ENCODE measurements around the gene SLC16A12.
"Not testable (repeated sequence)": the region's sequence is repeated elsewhere in the genome, so short reads cannot be mapped to it uniquely, and the experiment has no call there.

Gene SLC16A12

GRCh38 chr10:89549510-89549909, 14.1 kb upstream of the SLC16A12 start:
- DNase-seq (ENCODE audit: low read depth) = no peak
- TF ChIP-seq, protein P1, sequence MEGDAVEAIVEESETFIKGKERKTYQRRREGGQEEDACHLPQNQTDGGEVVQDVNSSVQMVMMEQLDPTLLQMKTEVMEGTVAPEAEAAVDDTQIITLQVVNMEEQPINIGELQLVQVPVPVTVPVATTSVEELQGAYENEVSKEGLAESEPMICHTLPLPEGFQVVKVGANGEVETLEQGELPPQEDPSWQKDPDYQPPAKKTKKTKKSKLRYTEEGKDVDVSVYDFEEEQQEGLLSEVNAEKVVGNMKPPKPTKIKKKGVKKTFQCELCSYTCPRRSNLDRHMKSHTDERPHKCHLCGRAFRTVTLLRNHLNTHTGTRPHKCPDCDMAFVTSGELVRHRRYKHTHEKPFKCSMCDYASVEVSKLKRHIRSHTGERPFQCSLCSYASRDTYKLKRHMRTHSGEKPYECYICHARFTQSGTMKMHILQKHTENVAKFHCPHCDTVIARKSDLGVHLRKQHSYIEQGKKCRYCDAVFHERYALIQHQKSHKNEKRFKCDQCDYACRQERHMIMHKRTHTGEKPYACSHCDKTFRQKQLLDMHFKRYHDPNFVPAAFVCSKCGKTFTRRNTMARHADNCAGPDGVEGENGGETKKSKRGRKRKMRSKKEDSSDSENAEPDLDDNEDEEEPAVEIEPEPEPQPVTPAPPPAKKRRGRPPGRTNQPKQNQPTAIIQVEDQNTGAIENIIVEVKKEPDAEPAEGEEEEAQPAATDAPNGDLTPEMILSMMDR (conservative IDR thresholded peaks at IDR 0.05; ENCODE audit: low read depth, low read length) = no peak
- H3K4me3 ChIP-seq (ENCODE audit: low read depth, low read length) = no peak overlapping the region

DNA sequence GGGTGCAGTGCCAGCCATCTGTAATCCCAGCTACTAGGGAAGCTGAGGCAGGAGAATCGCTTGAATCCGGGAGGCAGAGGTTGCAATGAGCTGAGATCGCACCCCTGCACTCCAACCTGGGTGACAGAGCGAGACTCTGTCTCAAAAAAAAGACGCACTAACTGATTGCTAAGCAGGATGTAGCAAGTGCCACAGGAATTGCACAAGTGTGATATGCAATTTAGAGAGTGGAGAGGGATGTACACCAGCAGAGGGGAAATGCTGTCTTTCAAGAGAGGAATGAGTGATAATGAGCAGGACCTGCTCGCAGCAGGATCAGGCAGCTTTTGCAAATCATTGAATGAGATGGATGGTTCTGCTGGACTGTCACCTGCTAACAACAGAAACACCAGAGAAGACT, 13.3 kb upstream of the SLC16A12 start:
- H3K4me3 ChIP-seq (ENCODE audit: low read depth, low read length) = no peak overlapping the region
- TF ChIP-seq, protein P1 (conservative IDR thresholded peaks at IDR 0.05; ENCODE audit: low read depth, low read length) = no peak

GRCh38 chr10:89547853-89548513, 12.6 kb upstream of the SLC16A12 start:
- TF ChIP-seq, protein P1 (conservative IDR thresholded peaks at IDR 0.05; ENCODE audit: low read depth, low read length) = no peak
- no peak overlapping the region for H3K4me3 ChIP-seq (ENCODE audit: low read depth, low read length)
- no peak for DNase-seq (ENCODE audit: low read depth)

More for the DNA sequence above, 13.3 kb upstream of the SLC16A12 start:
- no peak for DNase-seq (ENCODE audit: low read depth)

GRCh38 chr10:89546651-89547050, 11.3 kb upstream of the SLC16A12 start:
- H3K4me3 ChIP-seq (ENCODE audit: low read depth, low read length); DNase-seq (ENCODE audit: low read depth): not testable (repeated sequence)

DNA sequence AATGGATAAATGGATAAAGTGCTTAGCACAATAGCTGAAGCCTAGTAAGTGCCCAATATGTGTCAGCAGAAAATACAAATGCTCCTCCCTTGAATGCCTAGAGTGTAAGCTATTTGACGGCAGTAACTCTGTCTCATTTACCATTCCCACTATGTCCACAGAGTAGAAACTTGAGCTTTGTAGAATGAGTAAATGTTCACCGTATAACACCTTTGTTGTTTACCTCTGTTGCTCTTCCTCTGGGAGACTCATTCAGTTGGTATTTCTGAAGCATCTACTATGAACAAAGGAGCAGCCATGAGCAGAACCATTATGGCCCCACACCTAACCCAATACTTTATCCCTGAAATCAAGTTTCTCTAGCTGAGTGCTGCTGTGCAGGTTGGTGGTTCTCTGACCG, 8.4 kb upstream of the SLC16A12 start:
- no peak overlapping the region for H3K4me3 ChIP-seq (ENCODE audit: low read depth, low read length)
- DNase-seq (ENCODE audit: low read depth) = no peak
- TF ChIP-seq, protein P1 (conservative IDR thresholded peaks at IDR 0.05; ENCODE audit: low read depth, low read length) = no peak

GRCh38 chr10:89540420-89540949, 5.1 kb upstream of the SLC16A12 start:
- DNase-seq (ENCODE audit: low read depth) = peak; percentile 42
- H3K4me3 ChIP-seq (ENCODE audit: low read depth, low read length) = no peak overlapping the region
- TF ChIP-seq, protein P1 (conservative IDR thresholded peaks at IDR 0.05; ENCODE audit: low read depth, low read length) = no peak

DNA sequence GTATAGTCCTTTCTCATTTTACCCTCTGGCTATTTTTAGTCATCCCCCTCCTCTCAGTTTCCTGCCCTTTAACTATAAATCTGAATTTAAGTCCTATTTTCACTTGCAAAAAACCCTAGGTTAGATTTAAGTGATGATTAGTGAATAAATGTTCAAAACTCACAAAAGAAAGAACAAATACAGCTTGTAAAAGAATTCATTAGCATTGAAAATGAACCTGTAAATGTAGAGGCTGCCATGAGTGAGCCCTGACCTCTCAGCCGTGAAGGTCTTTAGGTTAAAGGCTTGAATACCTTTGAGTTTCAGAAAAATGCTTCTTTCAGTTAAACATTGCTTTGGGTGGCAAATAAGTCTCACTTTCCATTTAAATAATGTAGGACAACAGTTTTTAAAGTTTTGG, 2.0 kb upstream of the SLC16A12 start:
- H3K4me3 ChIP-seq (ENCODE audit: low read depth, low read length) = no peak overlapping the region
- TF ChIP-seq, protein P1 (conservative IDR thresholded peaks at IDR 0.05; ENCODE audit: low read depth, low read length) = no peak
- no peak for DNase-seq (ENCODE audit: low read depth)

Data from choroid plexus epithelial cell (primary cell).